22Rv1 (cell line): ENCODE results near the gene KCNMB4.

Experiments
- H3K27ac ChIP-seq: fragments of 450-650 bp; 2 replicates; pipeline ENCODE4 v1.5.1; 2017
- CTCF ChIP-seq: fragments of 450-650 bp; IDR thresholded peaks from 2 replicates; pipeline ENCODE4 v1.5.1; 2017; ENCODE audit warnings: mild to moderate bottlenecking
- ZFX ChIP-seq: fragments of 450-650 bp; IDR thresholded peaks from 2 replicates; pipeline ENCODE4 v1.6.1; 2017; ENCODE audit warnings: antibody characterized with exemption, borderline replicate concordance

KCNMB4 gene

DNA sequence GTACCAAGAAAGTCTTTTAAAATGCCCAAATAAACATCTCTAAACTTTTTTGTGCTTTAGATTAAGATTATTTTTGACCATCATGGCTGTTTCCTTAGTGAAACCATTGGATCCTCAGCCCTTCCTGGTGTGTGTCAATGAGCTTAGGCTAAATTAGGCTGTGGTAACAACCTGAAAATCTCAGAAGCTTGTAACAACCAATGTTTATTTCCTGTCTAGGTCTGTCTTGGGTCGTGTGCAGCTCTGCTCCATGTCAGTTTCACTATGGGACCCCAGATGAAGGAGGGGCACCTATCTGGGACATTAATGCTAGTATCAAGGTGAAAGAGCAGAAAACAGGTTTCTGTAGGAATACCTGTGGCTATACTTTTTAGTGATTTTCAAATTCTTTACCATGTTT is 49.9 kb downstream of the KCNMB4 start:
- H3K27ac ChIP-seq = no peak overlapping the region
- TF ChIP-seq ZFX = no peak
- no peak for TF ChIP-seq CTCF

DNA sequence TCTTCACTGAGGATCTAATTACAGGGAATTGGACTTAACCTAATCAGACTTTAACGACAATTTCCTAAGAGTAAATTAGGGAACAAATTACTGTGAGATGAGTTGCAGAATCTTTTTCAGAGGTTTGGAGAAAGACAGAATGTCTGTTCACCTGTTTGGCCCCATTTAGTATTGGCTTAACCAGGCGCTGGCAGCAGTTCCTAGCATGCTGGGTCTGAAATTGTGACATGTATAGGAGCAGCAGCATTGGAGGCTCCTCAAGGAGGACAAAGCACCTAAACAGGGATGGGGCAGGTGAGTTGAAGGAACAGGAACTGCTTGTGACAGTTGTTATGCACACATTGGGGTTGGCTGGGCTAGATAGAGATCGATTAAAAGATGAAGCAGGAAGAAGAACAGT is 51.0 kb downstream of the KCNMB4 start:
- TF ChIP-seq ZFX (no peak), CTCF (no peak)
- no peak overlapping the region for H3K27ac ChIP-seq

- no peak for TF ChIP-seq CTCF
- TF ChIP-seq ZFX = no peak
- H3K27ac ChIP-seq = no peak overlapping the region
These were observed 52.0 kb downstream of the KCNMB4 start for GRCh38 chr12:70418101-70418500.

DNA sequence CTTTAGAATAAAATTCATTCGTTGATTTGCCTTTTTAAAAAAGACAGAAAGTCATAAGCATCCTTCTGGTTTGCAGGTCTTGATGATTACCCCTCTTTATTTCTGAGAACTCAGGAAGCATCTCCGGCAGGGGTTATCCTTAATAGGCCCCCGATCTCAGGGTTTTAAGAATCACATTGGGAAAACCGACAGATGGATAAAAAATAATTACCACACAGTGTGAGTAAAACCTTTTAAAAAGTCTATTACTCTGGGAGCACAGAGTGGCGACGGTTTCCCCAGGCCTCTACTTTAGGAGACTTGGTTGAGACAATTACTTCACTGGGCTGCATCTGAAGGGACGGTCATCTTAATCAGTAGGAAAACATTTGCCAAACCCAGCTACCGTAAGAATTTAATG is 56.5 kb downstream of the KCNMB4 start:
- TF ChIP-seq ZFX = no peak
- TF ChIP-seq CTCF = no peak
- no peak overlapping the region for H3K27ac ChIP-seq

- no peak for TF ChIP-seq CTCF
- TF ChIP-seq ZFX = no peak
- H3K27ac ChIP-seq = no peak overlapping the region
These were observed 60.5 kb downstream of the KCNMB4 start for GRCh38 chr12:70426620-70427019.

DNA sequence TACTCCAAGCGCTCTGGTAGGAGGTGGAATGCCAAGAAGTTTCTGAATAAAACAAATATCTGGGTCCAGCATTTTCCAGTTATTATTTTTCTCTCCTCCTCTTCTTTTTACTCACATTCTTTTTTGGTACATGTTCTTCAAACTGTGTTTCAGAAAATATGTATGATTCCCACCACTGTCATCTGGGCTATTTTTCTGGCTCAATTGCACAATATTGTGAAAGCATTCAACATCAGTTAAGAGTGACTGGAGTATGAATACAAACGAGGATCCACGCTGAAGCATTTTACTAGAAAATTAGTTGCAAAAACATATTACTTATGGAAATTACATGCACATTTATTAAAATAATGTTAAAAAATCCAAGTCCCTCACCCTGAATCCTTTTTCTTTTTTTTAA is 61.5 kb downstream of the KCNMB4 start:
- no peak overlapping the region for H3K27ac ChIP-seq
- TF ChIP-seq CTCF (no peak), ZFX (no peak)

- no peak overlapping the region for H3K27ac ChIP-seq
- no peak for TF ChIP-seq ZFX
- no peak for TF ChIP-seq CTCF
These were observed 64.3 kb downstream of the KCNMB4 start for GRCh38 chr12:70430400-70430799.
